ENCODE results near the gene CNTN4.

The CNTN4 gene

GRCh38 chr3:3102751-3103150, 1004.1 kb downstream of the CNTN4 start:
- H3K4me3 ChIP-seq (replicated peaks; ENCODE audit: insufficient read depth, low read length), result no peak overlapping the region
- DNase-seq (ENCODE audit: low read depth in 1 of 2, low spot score in 1 of 2), result no peak
- no peaks in the 10 kb centered on the region for H3K27me3 ChIP-seq (ENCODE audit: insufficient read depth, poor library complexity, severe bottlenecking)
- H3K27ac ChIP-seq (replicated peaks), result no peak overlapping the region
- TF ChIP-seq SPI1 (IDR thresholded peaks at IDR 0.05; ENCODE audit: borderline replicate concordance, low read depth) (no peak), CTCF (IDR thresholded peaks at IDR 0.05; ENCODE audit: insufficient read depth, low read length) (no peak), REST (IDR thresholded peaks at IDR 0.05; ENCODE audit: insufficient replicate concordance, low read depth) (no peak), POLR2AphosphoS5 (IDR thresholded peaks at IDR 0.05; ENCODE audit: low read depth) (no peak), GABPA (IDR thresholded peaks at IDR 0.05; ENCODE audit: low read depth) (no peak)

GRCh38 chr3:3105246-3105645, 1006.6 kb downstream of the CNTN4 start:
- H3K27me3 ChIP-seq (ENCODE audit: insufficient read depth, poor library complexity, severe bottlenecking), result no peaks in the 10 kb centered on the region
- TF ChIP-seq CTCF (IDR thresholded peaks at IDR 0.05; ENCODE audit: insufficient read depth, low read length), result no peak
- no peak overlapping the region for H3K4me3 ChIP-seq (replicated peaks; ENCODE audit: insufficient read depth, low read length)
- DNase-seq (ENCODE audit: low read depth in 1 of 2, low spot score in 1 of 2), result no peak
- H3K27ac ChIP-seq (replicated peaks), result no peak overlapping the region

- no peaks in the 10 kb centered on the region for H3K27me3 ChIP-seq (ENCODE audit: insufficient read depth, poor library complexity, severe bottlenecking)
- no peak overlapping the region for H3K27ac ChIP-seq (replicated peaks)
- no peak for DNase-seq (ENCODE audit: low read depth in 1 of 2, low spot score in 1 of 2)
- H3K4me3 ChIP-seq (replicated peaks; ENCODE audit: insufficient read depth, low read length), result no peak overlapping the region
- TF ChIP-seq GABPA (IDR thresholded peaks at IDR 0.05; ENCODE audit: low read depth), result no peak
- TF ChIP-seq CTCF (IDR thresholded peaks at IDR 0.05; ENCODE audit: insufficient read depth, low read length), result no peak
- TF ChIP-seq POLR2AphosphoS5 (IDR thresholded peaks at IDR 0.05; ENCODE audit: low read depth), result no peak
- no peak for TF ChIP-seq REST (IDR thresholded peaks at IDR 0.05; ENCODE audit: insufficient replicate concordance, low read depth)
- no peak for TF ChIP-seq SPI1 (IDR thresholded peaks at IDR 0.05; ENCODE audit: borderline replicate concordance, low read depth)
These were observed 1007.1 kb downstream of the CNTN4 start for GRCh38 chr3:3105815-3106214.

GRCh38 chr3:3107181-3107580, 1008.5 kb downstream of the CNTN4 start:
- no peak for DNase-seq (ENCODE audit: low read depth in 1 of 2, low spot score in 1 of 2)
- Histone ChIP-seq H3K27me3 (ENCODE audit: insufficient read depth, poor library complexity, severe bottlenecking) (no peaks in the 10 kb centered on the region), H3K27ac (replicated peaks) (no peak overlapping the region), H3K4me3 (replicated peaks; ENCODE audit: insufficient read depth, low read length) (no peak overlapping the region)
- TF ChIP-seq REST (IDR thresholded peaks at IDR 0.05; ENCODE audit: insufficient replicate concordance, low read depth), result no peak
- no peak for TF ChIP-seq POLR2AphosphoS5 (IDR thresholded peaks at IDR 0.05; ENCODE audit: low read depth)
- no peak for TF ChIP-seq GABPA (IDR thresholded peaks at IDR 0.05; ENCODE audit: low read depth)
- no peak for TF ChIP-seq CTCF (IDR thresholded peaks at IDR 0.05; ENCODE audit: insufficient read depth, low read length)
- TF ChIP-seq SPI1 (IDR thresholded peaks at IDR 0.05; ENCODE audit: borderline replicate concordance, low read depth), result no peak
